Measurements from ENCODE around the gene CYP3A7. TPM values are rescaled to one million over a fixed set of nuclear protein-coding genes. Genes with fewer than 3 reads are reported as not detected.

Gene CYP3A7
- total and polyA plus RNA-seq, 2 of the 13 experiments (the other 11 are each of a cell fraction or from before 2014, with no cell fraction given), result 5.8 to 6.4 TPM

GRCh38 chr7:99729486-99730237, 5.3 kb downstream of the CYP3A7 start (continued):
- peak; percentile 49; the same call in 1 of the 2 replicates for TF ChIP-seq AHDC1 (CRISPR knock-in tag; IDR thresholded peaks at IDR 0.05; ENCODE audit: borderline replicate concordance)
- TF ChIP-seq ZNF274 (CRISPR knock-in tag; IDR thresholded peaks at IDR 0.05), result no peak
- no peak for TF ChIP-seq CREB3 (CRISPR knock-in tag; IDR thresholded peaks at IDR 0.05)
- TF ChIP-seq, protein P1, sequence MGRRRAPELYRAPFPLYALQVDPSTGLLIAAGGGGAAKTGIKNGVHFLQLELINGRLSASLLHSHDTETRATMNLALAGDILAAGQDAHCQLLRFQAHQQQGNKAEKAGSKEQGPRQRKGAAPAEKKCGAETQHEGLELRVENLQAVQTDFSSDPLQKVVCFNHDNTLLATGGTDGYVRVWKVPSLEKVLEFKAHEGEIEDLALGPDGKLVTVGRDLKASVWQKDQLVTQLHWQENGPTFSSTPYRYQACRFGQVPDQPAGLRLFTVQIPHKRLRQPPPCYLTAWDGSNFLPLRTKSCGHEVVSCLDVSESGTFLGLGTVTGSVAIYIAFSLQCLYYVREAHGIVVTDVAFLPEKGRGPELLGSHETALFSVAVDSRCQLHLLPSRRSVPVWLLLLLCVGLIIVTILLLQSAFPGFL (CRISPR knock-in tag; IDR thresholded peaks at IDR 0.05), result no peak
- peak; percentile 78; the same call in 1 of the 2 replicates for TF ChIP-seq ZNF292 (CRISPR knock-in tag; IDR thresholded peaks at IDR 0.05; ENCODE audit: borderline replicate concordance, low read depth)
- TF ChIP-seq BCL6 (CRISPR knock-in tag; IDR thresholded peaks at IDR 0.05), result peak; percentile 52; the same call in 1 of the 2 replicates
- no peak for TF ChIP-seq ZNF709 (CRISPR knock-in tag; IDR thresholded peaks at IDR 0.05)
- no peak for TF ChIP-seq DNMT1 (CRISPR knock-in tag; IDR thresholded peaks at IDR 0.05)
- TF ChIP-seq ZNF251 (CRISPR knock-in tag; IDR thresholded peaks at IDR 0.05), result no peak
- peak; percentile 89 for TF ChIP-seq GATAD2A (CRISPR knock-in tag; IDR thresholded peaks at IDR 0.05)
- no peak for TF ChIP-seq ZNF235 (CRISPR knock-in tag; IDR thresholded peaks at IDR 0.05; ENCODE audit: borderline replicate concordance)
- TF ChIP-seq MTA1 (CRISPR knock-in tag; IDR thresholded peaks at IDR 0.05; ENCODE audit: borderline replicate concordance), result no peak
- TF ChIP-seq, protein P2, sequence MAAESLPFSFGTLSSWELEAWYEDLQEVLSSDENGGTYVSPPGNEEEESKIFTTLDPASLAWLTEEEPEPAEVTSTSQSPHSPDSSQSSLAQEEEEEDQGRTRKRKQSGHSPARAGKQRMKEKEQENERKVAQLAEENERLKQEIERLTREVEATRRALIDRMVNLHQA (CRISPR knock-in tag; IDR thresholded peaks at IDR 0.05), result no peak
- TF ChIP-seq, protein P3, sequence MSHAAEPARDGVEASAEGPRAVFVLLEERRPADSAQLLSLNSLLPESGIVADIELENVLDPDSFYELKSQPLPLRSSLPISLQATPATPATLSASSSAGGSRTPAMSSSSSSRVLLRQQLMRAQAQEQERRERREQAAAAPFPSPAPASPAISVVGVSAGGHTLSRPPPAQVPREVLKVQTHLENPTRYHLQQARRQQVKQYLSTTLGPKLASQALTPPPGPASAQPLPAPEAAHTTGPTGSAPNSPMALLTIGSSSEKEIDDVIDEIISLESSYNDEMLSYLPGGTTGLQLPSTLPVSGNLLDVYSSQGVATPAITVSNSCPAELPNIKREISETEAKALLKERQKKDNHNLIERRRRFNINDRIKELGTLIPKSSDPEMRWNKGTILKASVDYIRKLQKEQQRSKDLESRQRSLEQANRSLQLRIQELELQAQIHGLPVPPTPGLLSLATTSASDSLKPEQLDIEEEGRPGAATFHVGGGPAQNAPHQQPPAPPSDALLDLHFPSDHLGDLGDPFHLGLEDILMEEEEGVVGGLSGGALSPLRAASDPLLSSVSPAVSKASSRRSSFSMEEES (CRISPR knock-in tag; IDR thresholded peaks at IDR 0.05), result peak; percentile 92
- no peak for TF ChIP-seq ZFP41 (CRISPR knock-in tag; IDR thresholded peaks at IDR 0.05; ENCODE audit: borderline replicate concordance)
- TF ChIP-seq, protein P4, sequence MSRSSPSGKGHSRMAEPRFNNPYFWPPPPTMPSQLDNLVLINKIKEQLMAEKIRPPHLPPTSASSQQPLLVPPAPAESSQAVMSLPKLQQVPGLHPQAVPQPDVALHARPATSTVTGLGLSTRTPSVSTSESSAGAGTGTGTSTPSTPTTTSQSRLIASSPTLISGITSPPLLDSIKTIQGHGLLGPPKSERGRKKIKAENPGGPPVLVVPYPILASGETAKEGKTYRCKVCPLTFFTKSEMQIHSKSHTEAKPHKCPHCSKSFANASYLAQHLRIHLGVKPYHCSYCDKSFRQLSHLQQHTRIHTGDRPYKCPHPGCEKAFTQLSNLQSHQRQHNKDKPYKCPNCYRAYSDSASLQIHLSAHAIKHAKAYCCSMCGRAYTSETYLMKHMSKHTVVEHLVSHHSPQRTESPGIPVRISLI (CRISPR knock-in tag; IDR thresholded peaks at IDR 0.05; ENCODE audit: borderline replicate concordance), result no peak
- TF ChIP-seq CBFB (CRISPR knock-in tag; IDR thresholded peaks at IDR 0.05), result peak; percentile 31; the same call in 1 of the 2 replicates
- TF ChIP-seq PHF8 (CRISPR knock-in tag; IDR thresholded peaks at IDR 0.05), result no peak
